HL-60 (cell line): Measurements from ENCODE around the gene CACNA1H.

Experiments used
- DNase-seq, 2 experiments: peaks; one replicate each; pipeline ENCODE4 v3.0.0-alpha.2; 2010 to 2020; ENCODE audit warnings: low read depth in 1 of 2, low spot score in 1 of 2
- H3K27ac ChIP-seq: fragments of 250-450 bp; sonication (Bioruptor Pico); replicated peaks from 2 replicates; pipeline ENCODE4 v1.5.1; 2020; ENCODE audit warnings: mild to moderate bottlenecking, moderate library complexity
- H3K27me3 ChIP-seq: fragments of 250-450 bp; sonication (Bioruptor Pico); 2 replicates; pipeline ENCODE4 v1.5.1; 2021; ENCODE audit warnings: mild to moderate bottlenecking, moderate library complexity; ENCODE audit not compliant: insufficient read depth, poor library complexity, severe bottlenecking
- H3K4me3 ChIP-seq: replicated peaks from 2 replicates; pipeline ENCODE4 v1.5.1; 2011; ENCODE audit warnings: mild to moderate bottlenecking, control low read depth, low read length; ENCODE audit not compliant: insufficient read depth
- GABPA ChIP-seq: IDR thresholded peaks from 2 replicates; pipeline ENCODE4 v1.6.1; 2012; ENCODE audit warnings: low read depth
- POLR2AphosphoS5 ChIP-seq: IDR thresholded peaks from 2 replicates; pipeline ENCODE4 v1.6.1; 2012; ENCODE audit warnings: low read depth
- SPI1 ChIP-seq: IDR thresholded peaks from 2 replicates; pipeline ENCODE4 v1.6.1; 2012; ENCODE audit warnings: low read depth, mild to moderate bottlenecking, borderline replicate concordance
- TF ChIP-seq, protein P1 (sequence below): IDR thresholded peaks from one replicate; pipeline ENCODE4 v1.5.1; 2011; ENCODE audit warnings: low read length, control low read depth, inconsistent platforms; ENCODE audit not compliant: insufficient read depth
- TF ChIP-seq, protein P2 (sequence below): IDR thresholded peaks from 2 replicates; pipeline ENCODE4 v1.6.1; 2012; ENCODE audit warnings: low read depth; ENCODE audit not compliant: insufficient replicate concordance

Gene CACNA1H

DNA sequence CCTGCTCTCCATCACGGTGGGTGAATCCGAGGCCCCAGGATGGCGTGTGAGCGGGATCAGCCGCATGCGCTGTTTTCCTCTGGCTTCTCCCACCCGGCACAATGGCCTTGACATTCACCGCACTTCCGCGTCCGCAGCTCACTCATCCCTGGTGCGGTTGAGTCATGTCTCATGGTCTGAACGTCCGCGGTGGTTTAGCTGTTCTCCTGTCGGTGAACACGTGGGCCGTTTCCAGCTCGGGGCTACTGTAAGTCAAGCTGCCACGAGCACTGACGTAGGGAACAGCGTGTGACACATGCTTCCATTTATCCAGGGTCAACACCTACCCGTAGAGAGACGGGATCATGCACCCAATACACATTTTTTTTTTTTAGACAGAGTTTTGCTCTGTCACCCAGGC lies 15.3 kb upstream of the CACNA1H start:
- Histone ChIP-seq H3K27ac (no peak overlapping the region), H3K27me3 (peaks cover 3% of the 10 kb centered on the region)

DNA sequence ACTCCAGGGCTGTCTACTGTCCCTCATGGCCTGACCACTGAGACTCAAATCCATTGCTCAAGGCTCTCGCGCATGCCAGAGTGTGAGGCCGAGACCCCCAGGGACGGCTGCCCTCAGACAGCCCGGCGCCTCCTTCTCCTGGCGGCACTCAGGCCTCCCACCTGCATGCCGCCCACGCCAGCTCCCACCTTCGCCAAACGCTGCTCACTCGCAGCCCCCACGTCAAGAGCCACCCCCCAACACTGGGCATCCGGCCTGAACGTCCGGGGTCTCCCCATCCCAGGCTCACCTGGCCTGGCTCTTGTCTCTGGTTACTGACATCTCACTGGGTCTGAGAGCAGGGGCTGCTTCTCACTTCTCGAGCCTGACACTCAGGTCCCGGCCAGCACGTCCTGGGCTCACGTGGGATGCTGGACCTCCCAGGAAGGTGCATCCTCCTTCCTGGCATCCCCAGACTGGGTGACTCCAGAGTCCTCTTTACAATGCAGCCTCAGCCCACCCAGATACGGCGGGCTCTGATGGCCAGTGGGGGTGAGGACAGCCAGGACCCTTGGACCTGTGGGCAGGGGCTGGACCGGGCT lies 12.2 kb upstream of the CACNA1H start:
- no peak overlapping the region for H3K4me3 ChIP-seq
- TF ChIP-seq POLR2AphosphoS5, result no peak
- no peak for TF ChIP-seq SPI1
- TF ChIP-seq GABPA, result no peak
- TF ChIP-seq, protein P1, sequence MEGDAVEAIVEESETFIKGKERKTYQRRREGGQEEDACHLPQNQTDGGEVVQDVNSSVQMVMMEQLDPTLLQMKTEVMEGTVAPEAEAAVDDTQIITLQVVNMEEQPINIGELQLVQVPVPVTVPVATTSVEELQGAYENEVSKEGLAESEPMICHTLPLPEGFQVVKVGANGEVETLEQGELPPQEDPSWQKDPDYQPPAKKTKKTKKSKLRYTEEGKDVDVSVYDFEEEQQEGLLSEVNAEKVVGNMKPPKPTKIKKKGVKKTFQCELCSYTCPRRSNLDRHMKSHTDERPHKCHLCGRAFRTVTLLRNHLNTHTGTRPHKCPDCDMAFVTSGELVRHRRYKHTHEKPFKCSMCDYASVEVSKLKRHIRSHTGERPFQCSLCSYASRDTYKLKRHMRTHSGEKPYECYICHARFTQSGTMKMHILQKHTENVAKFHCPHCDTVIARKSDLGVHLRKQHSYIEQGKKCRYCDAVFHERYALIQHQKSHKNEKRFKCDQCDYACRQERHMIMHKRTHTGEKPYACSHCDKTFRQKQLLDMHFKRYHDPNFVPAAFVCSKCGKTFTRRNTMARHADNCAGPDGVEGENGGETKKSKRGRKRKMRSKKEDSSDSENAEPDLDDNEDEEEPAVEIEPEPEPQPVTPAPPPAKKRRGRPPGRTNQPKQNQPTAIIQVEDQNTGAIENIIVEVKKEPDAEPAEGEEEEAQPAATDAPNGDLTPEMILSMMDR, result no peak
- TF ChIP-seq, protein P2, sequence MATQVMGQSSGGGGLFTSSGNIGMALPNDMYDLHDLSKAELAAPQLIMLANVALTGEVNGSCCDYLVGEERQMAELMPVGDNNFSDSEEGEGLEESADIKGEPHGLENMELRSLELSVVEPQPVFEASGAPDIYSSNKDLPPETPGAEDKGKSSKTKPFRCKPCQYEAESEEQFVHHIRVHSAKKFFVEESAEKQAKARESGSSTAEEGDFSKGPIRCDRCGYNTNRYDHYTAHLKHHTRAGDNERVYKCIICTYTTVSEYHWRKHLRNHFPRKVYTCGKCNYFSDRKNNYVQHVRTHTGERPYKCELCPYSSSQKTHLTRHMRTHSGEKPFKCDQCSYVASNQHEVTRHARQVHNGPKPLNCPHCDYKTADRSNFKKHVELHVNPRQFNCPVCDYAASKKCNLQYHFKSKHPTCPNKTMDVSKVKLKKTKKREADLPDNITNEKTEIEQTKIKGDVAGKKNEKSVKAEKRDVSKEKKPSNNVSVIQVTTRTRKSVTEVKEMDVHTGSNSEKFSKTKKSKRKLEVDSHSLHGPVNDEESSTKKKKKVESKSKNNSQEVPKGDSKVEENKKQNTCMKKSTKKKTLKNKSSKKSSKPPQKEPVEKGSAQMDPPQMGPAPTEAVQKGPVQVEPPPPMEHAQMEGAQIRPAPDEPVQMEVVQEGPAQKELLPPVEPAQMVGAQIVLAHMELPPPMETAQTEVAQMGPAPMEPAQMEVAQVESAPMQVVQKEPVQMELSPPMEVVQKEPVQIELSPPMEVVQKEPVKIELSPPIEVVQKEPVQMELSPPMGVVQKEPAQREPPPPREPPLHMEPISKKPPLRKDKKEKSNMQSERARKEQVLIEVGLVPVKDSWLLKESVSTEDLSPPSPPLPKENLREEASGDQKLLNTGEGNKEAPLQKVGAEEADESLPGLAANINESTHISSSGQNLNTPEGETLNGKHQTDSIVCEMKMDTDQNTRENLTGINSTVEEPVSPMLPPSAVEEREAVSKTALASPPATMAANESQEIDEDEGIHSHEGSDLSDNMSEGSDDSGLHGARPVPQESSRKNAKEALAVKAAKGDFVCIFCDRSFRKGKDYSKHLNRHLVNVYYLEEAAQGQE, result no peak
- H3K27ac ChIP-seq, result no peak overlapping the region
- H3K27me3 ChIP-seq, result no peaks in the 10 kb centered on the region
- DNase-seq, result no peak

More for the DNA sequence above, 15.3 kb upstream of the CACNA1H start:
- no peak overlapping the region for H3K4me3 ChIP-seq
- TF ChIP-seq, protein P1, result no peak
- TF ChIP-seq POLR2AphosphoS5, result no peak
- TF ChIP-seq, protein P2, result no peak
- TF ChIP-seq GABPA, result no peak
- TF ChIP-seq SPI1, result no peak
- no peak for DNase-seq

DNA sequence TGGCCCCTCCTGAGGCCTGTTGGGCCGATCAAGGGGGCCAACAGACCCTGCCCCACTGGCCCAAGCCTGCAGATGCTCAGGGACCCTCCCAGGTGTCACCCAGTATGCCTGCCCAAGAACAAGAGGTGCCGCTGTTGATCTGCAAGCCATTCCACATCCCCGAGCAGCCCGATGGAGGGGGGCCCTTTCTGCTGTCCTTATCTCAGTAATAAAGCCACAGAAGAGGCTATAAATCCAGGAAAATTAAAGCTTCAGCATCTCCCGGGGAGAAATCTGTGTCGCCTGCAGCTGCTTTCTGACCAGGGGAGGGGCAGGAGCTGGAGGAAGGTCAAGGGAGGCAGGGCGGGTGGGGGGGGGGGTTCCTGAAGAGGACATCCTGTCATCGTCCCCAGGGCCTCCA lies 11.7 kb upstream of the CACNA1H start:
- no peaks in the 10 kb centered on the region for H3K27me3 ChIP-seq
- no peak overlapping the region for H3K27ac ChIP-seq
- TF ChIP-seq GABPA, result no peak
- no peak for TF ChIP-seq POLR2AphosphoS5
- TF ChIP-seq, protein P2, result no peak
- TF ChIP-seq, protein P1, result no peak
- TF ChIP-seq SPI1, result no peak
- H3K4me3 ChIP-seq, result no peak overlapping the region
- no peak for DNase-seq
